HG02970 (cell line): Measurements from ENCODE around the gene HCFC1R1.
A peak's percentile ranks its signal among the peaks of the same experiment; 100 is the strongest.

Experiments used
- ATAC-seq: cut with Tn5 transposase; IDR thresholded peaks from one replicate; pipeline ENCODE4 v1.9.1; 2021; ENCODE audit warnings: mild to moderate bottlenecking, moderate library complexity, moderate number of reproducible peaks; ENCODE audit not compliant: unreplicated experiment, low FRiP score

Gene HCFC1R1

GRCh38 chr16:3035972-3036725 is 12.4 kb upstream of the HCFC1R1 start:
- ATAC-seq: no peak

GRCh38 chr16:3035289-3035971 is 11.7 kb upstream of the HCFC1R1 start:
- no peak for ATAC-seq

GRCh38 chr16:3032624-3033023 is 8.9 kb upstream of the HCFC1R1 start:
- no peak for ATAC-seq

GRCh38 chr16:3030222-3031212 is 6.8 kb upstream of the HCFC1R1 start:
- ATAC-seq: no peak

GRCh38 chr16:3029491-3030221 is 5.9 kb upstream of the HCFC1R1 start:
- ATAC-seq: no peak

- ATAC-seq: no peak
These were observed 5.1 kb upstream of the HCFC1R1 start for GRCh38 chr16:3028716-3029319.

GRCh38 chr16:3027983-3028715 is 4.4 kb upstream of the HCFC1R1 start:
- no peak for ATAC-seq

GRCh38 chr16:3027489-3027795 is 3.7 kb upstream of the HCFC1R1 start:
- ATAC-seq: no peak

GRCh38 chr16:3026609-3027488 is 3.1 kb upstream of the HCFC1R1 start:
- no peak for ATAC-seq

GRCh38 chr16:3026003-3026378 is 2.2 kb upstream of the HCFC1R1 start:
- ATAC-seq: no peak

- no peak for ATAC-seq
These were observed 1.6 kb upstream of the HCFC1R1 start for GRCh38 chr16:3025032-3026002.

GRCh38 chr16:3023415-3023668 is 400 bp downstream of the HCFC1R1 start:
- no peak for ATAC-seq

GRCh38 chr16:3022684-3023414 is 893 bp downstream of the HCFC1R1 start:
- no peak for ATAC-seq

GRCh38 chr16:3022208-3022683 is 1.5 kb downstream of the HCFC1R1 start:
- no peak for ATAC-seq

GRCh38 chr16:3021449-3022207 is 2.1 kb downstream of the HCFC1R1 start:
- peak; percentile 22 for ATAC-seq
